ENCODE measurements around the gene ZNF839. TPM values are rescaled to one million over a fixed set of nuclear protein-coding genes. Genes with fewer than 3 reads are reported as not detected.

The ZNF839 gene
- total and polyA plus RNA-seq, 2 experiments from 2014 or later, result 8.3 to 9.8 TPM

DNA sequence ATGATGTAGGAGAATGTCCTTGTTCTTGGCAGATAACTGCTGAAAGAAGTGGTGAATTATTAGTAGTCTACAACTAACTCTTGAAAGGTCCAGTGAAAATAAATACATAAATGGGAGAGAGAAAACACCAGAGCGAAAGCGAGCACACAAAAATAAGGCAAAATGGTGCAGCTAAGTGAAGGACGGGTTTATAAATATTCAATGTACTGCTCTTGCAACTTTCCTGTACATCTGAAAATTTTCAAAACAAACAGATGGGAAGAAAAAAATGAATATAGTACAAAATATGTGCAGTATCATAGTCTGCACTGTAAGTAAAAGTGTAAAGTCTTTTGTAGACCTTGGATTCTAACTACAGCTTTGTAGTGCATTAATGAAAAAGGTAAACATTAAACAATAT lies 15.9 kb upstream of the ZNF839 start:
- no peaks in the 10 kb centered on the region for H3K36me3 ChIP-seq (replicated peaks; ENCODE audit: insufficient read depth, low read depth)
- no peaks in the 10 kb centered on the region for H3K27me3 ChIP-seq
- H4K20me1 ChIP-seq (ENCODE audit: insufficient read depth, poor library complexity, severe bottlenecking), result no peaks in the 10 kb centered on the region
- no peak overlapping the region for H2AFZ ChIP-seq
- TF ChIP-seq EZH2phosphoT487 (IDR thresholded peaks at IDR 0.05; ENCODE audit: low read depth, severe bottlenecking, unreplicated experiment), result no peak
- TF ChIP-seq EZH2 (IDR thresholded peaks at IDR 0.05; ENCODE audit: borderline replicate concordance), result no peak
- TF ChIP-seq, protein P1, sequence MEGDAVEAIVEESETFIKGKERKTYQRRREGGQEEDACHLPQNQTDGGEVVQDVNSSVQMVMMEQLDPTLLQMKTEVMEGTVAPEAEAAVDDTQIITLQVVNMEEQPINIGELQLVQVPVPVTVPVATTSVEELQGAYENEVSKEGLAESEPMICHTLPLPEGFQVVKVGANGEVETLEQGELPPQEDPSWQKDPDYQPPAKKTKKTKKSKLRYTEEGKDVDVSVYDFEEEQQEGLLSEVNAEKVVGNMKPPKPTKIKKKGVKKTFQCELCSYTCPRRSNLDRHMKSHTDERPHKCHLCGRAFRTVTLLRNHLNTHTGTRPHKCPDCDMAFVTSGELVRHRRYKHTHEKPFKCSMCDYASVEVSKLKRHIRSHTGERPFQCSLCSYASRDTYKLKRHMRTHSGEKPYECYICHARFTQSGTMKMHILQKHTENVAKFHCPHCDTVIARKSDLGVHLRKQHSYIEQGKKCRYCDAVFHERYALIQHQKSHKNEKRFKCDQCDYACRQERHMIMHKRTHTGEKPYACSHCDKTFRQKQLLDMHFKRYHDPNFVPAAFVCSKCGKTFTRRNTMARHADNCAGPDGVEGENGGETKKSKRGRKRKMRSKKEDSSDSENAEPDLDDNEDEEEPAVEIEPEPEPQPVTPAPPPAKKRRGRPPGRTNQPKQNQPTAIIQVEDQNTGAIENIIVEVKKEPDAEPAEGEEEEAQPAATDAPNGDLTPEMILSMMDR (IDR thresholded peaks at IDR 0.05; ENCODE audit: poor library complexity), result no peak
- H3K4me3 ChIP-seq, result no peak overlapping the region
- H3K27ac ChIP-seq, result no peak overlapping the region
- peak overlapping the region; percentile 80 for H3K4me2 ChIP-seq
- no peaks in the 10 kb centered on the region for H3K4me1 ChIP-seq (ENCODE audit: insufficient read depth)
- no peaks in the 10 kb centered on the region for H3K9me3 ChIP-seq (ENCODE audit: low read depth)
- no peak for DNase-seq (ENCODE audit: low spot score)
- H3K79me2 ChIP-seq, result peaks cover 15% of the 10 kb centered on the region
- no peaks in the 10 kb centered on the region for H3K9me2 ChIP-seq (replicated peaks; ENCODE audit: insufficient read depth)
- 98% methylated on average over 3 of the region's 3 CpGs for WGBS (ENCODE audit: low lambda C conversion rate, missing lambda C conversion rate)

DNA sequence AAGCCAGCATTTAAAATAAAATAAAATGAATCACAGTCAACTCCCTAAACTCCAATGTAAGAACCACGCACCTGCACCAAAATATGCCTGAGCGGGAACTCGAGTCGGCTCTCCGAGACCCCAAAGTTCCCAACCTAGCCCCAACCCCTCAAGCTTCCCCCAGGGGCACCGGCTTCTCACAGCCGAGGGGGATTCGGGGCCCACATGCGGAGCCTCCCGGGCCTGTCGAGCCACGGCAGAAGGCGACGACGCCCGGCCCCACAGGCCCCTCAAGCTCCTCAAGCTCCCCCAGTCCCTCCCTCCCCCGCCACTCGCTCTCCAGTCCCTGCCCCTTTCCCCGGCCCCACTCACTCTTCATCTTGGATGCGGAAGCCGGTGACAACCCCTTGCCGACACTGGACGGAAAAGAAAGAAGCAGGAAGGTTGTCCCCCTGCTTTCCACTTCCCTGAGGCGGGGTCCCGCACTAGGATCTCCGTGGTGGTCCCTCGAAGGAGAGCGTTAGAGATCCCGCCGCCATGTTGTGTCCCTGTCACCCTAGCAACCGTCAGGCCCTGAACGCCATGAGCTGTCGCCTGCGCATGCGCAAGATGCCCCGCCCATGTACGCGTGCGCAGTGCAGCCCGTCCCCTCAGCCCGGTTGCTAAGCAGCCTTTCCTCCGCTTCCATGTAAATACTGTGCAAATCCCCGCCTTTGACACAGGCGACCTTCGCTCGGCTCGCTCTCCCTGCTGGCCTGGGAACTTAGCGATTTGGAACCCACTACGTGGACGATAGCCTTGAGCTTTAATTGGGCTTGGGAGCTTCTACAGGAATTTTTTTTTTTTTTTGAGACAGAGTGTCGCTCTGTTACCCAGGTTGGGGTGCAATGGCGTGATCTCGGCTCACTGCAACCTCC lies 14.7 kb upstream of the ZNF839 start, which contains the start of gene MOK:
TSS of gene MOK (minus strand) at position 554 of the 896 bp plus-strand sequence. CDS start at position 358, 196 bp downstream.
- no peaks in the 10 kb centered on the region for H3K36me3 ChIP-seq (replicated peaks; ENCODE audit: insufficient read depth, low read depth)
- peak within 1 kb of the TSS; percentile 68 for H3K27ac ChIP-seq
- WGBS (ENCODE audit: low lambda C conversion rate, missing lambda C conversion rate), result 3% methylated on average over 43 of the region's 53 CpGs
- H2AFZ ChIP-seq, result peak within 1 kb of the TSS; percentile 88
- H3K27me3 ChIP-seq, result no peaks in the 10 kb centered on the region
- H3K79me2 ChIP-seq, result peaks cover 15% of the 10 kb centered on the region
- no peak for TF ChIP-seq EZH2phosphoT487 (IDR thresholded peaks at IDR 0.05; ENCODE audit: low read depth, severe bottlenecking, unreplicated experiment)
- no peak for TF ChIP-seq EZH2 (IDR thresholded peaks at IDR 0.05; ENCODE audit: borderline replicate concordance)
- TF ChIP-seq, protein P1 (IDR thresholded peaks at IDR 0.05; ENCODE audit: poor library complexity), result no peak
- H3K9me3 ChIP-seq (ENCODE audit: low read depth), result no peaks in the 10 kb centered on the region
- peak within 1 kb of the TSS; percentile 80 for H3K4me2 ChIP-seq
- H4K20me1 ChIP-seq (ENCODE audit: insufficient read depth, poor library complexity, severe bottlenecking), result no peaks in the 10 kb centered on the region
- no peaks in the 10 kb centered on the region for H3K9me2 ChIP-seq (replicated peaks; ENCODE audit: insufficient read depth)
- peak; percentile 97 for DNase-seq (ENCODE audit: low spot score)
- H3K4me1 ChIP-seq (ENCODE audit: insufficient read depth), result no peaks in the 10 kb centered on the region
- peak within 1 kb of the TSS; percentile 78 for H3K4me3 ChIP-seq

DNA sequence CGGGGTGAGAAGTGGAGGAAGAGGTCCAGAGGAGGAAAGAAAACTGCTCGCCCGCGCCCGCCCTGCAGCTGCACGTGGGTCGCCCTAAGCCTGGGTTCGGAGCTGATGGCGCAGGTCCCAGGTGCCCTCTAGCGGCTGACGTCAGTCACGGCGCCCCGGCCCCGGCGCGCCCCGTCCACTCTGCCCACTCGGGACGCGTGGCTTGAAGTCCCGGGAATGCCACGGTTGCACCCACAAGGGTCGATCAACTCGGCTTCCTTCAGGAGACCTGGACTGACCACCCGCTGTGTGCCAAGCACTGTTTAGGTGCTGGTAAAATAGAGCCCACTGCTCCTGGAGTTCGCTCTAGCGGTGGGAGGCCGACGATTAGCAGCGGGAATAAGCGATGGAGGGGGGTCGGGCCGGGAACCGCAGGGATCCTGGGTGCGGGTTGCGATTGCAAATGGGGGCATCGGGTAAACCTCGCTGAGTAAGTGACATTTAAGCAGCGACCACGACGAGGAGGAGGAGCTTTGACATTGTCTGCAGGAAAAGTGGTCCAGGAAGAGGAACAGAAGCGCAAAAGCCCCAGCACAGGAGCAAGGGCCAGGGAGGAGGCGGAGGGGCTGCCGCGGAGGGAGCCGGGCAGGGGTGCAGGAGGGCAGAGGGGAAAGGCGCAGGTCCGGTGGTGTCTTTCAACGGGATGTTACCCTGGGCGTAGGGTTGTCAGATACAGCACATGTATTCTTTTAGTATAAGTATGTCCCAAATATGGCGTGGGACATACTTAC lies 5.1 kb upstream of the ZNF839 start:
- Histone ChIP-seq H3K4me3 (peak overlapping the region; percentile 63), H2AFZ (peak overlapping the region; percentile 67), H3K4me2 (peak overlapping the region; percentile 90), H3K79me2 (peaks cover 7% of the 10 kb centered on the region), H3K27ac (no peak overlapping the region), H3K36me3 (replicated peaks; ENCODE audit: insufficient read depth, low read depth) (no peaks in the 10 kb centered on the region), H3K27me3 (no peaks in the 10 kb centered on the region), H3K9me2 (replicated peaks; ENCODE audit: insufficient read depth) (no peaks in the 10 kb centered on the region), H4K20me1 (ENCODE audit: insufficient read depth, poor library complexity, severe bottlenecking) (no peaks in the 10 kb centered on the region), H3K4me1 (ENCODE audit: insufficient read depth) (peaks cover 11% of the 10 kb centered on the region), H3K9me3 (ENCODE audit: low read depth) (no peaks in the 10 kb centered on the region)
- DNase-seq (ENCODE audit: low spot score), result peak; percentile 91
- TF ChIP-seq, protein P1 (IDR thresholded peaks at IDR 0.05; ENCODE audit: poor library complexity), result peak; percentile 99
- TF ChIP-seq EZH2phosphoT487 (IDR thresholded peaks at IDR 0.05; ENCODE audit: low read depth, severe bottlenecking, unreplicated experiment) (no peak), EZH2 (IDR thresholded peaks at IDR 0.05; ENCODE audit: borderline replicate concordance) (no peak)
- 9% methylated on average over 52 of the region's 52 CpGs for WGBS (ENCODE audit: low lambda C conversion rate, missing lambda C conversion rate)
